Bronchial epithelial cell (primary cell): ENCODE measurements around the gene KLHL14. TPM values are rescaled to one million over a fixed set of nuclear protein-coding genes. Genes with fewer than 3 reads are reported as not detected.
"Not testable (repeated sequence)": the region's sequence is repeated elsewhere in the genome, so short reads cannot be mapped to it uniquely, and the experiment has no call there.

Experiments
- DNase-seq: peaks from one replicate; pipeline ENCODE4 v3.0.0-alpha.2; 2010; ENCODE audit warnings: low read depth
- FAIRE-seq: peaks from 2 replicates; lab custom pipeline; 2011; peaks lifted over from hg19 to GRCh38; lab: Jason Lieb, UNC
- H3K27me3 ChIP-seq: 2 replicates; pipeline ENCODE4 v1.5.1; 2011; ENCODE audit warnings: low read length; ENCODE audit not compliant: control insufficient read depth, insufficient read depth
- H3K36me3 ChIP-seq: 2 replicates; pipeline ENCODE4 v1.5.1; 2011; ENCODE audit warnings: low read length; ENCODE audit not compliant: control insufficient read depth, insufficient read depth
- H3K4me3 ChIP-seq: 2 replicates; pipeline ENCODE4 v1.5.1; 2011; ENCODE audit warnings: mild to moderate bottlenecking, low read depth, low read length, control low read depth
- total RNA-seq: library from RNA; depleted of rRNA; stranded (reverse); fragments of >200 nt; gene quantifications from 2 replicates; pipeline ENCODE4 v1.2.1, GENCODE V29; 2014
- TF ChIP-seq, protein P1 (sequence below): IDR thresholded peaks from 2 replicates; pipeline ENCODE4 v1.5.1; 2011; ENCODE audit warnings: mild to moderate bottlenecking, moderate library complexity, low read length, control low read depth, inconsistent platforms; ENCODE audit not compliant: insufficient read depth, severe bottlenecking

Gene KLHL14
- total RNA-seq, 1 donor from 2014 or later: not detected

DNA sequence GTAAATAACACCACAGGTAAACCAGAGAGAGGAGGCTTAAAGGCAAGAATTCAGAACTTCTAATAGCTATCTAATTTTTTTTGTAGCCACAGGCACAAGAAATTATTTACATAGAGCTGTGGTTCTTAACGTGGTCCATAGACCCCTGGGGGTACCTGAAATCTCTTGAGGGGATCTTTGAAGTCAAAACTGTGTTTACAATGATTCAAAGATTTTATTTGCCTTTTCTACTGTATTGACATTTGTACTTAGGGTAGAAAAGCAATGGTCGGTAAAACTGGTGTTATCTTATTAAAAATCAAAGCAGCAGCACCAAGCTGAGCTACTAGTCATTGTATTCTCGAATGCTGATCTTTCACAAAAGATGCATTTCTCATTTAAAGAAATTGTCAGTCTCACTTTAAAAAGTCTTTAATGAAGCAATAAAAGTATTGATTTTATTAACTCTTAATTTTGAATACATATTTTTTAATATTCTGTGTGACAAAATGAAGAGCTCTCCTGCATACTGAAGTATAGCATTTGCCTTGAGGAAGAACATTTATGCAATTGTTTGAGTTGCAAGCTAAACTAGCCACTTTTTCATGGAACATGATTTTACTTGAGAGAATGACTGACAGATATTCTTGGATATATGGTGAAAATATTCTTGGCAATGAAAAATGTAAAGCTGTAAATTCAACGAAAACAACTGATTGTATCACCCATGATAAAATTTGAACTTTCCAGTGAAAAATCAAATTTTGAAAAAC is 25.6 kb upstream of the KLHL14 start:
- no peak for FAIRE-seq
- TF ChIP-seq, protein P1, sequence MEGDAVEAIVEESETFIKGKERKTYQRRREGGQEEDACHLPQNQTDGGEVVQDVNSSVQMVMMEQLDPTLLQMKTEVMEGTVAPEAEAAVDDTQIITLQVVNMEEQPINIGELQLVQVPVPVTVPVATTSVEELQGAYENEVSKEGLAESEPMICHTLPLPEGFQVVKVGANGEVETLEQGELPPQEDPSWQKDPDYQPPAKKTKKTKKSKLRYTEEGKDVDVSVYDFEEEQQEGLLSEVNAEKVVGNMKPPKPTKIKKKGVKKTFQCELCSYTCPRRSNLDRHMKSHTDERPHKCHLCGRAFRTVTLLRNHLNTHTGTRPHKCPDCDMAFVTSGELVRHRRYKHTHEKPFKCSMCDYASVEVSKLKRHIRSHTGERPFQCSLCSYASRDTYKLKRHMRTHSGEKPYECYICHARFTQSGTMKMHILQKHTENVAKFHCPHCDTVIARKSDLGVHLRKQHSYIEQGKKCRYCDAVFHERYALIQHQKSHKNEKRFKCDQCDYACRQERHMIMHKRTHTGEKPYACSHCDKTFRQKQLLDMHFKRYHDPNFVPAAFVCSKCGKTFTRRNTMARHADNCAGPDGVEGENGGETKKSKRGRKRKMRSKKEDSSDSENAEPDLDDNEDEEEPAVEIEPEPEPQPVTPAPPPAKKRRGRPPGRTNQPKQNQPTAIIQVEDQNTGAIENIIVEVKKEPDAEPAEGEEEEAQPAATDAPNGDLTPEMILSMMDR: no peak
- no peaks in the 10 kb centered on the region for H3K27me3 ChIP-seq
- DNase-seq: no peak
- H3K4me3 ChIP-seq: no peak overlapping the region
- H3K36me3 ChIP-seq: no peaks in the 10 kb centered on the region

DNA sequence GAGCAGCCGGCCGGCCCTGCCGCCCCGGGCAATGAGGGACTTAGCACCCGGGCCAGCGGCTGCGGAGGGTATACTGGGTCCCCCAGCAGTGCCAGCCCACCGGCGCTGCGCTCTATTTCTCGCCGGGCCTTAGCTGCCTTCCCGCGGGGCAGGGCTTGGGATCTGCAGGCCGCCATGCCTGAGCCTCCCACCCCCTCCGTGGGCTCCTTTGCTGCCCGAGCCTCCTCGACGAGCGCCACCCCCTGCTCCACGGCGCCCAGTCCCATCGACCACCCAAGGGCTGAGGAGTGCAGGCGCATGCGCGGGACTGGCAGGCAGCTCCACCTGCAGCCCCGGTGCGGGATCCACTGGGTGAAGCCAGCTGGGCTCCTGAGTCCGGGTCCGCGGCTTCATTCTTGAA is 21.8 kb upstream of the KLHL14 start:
- H3K27me3 ChIP-seq, H3K36me3 ChIP-seq, FAIRE-seq, DNase-seq, H3K4me3 ChIP-seq: not testable (repeated sequence)

DNA sequence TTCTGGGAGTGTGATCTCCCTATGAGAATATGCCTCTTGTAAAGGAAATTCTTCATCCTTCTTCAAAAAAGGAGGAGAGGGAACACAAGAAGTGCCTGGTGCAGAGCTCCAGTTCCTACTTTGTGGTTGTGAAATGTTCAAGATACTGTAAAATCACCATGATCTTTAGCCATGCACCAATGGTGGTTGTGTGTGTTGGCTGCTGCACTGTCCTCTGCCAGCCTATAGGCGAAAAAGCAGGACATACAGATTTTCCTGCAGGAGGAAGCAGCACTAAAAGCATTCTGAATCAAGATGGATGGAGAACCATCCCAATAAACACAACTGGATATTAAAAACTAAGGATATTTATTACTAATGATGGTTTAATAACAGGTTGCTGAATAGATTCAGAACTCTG is 6.2 kb upstream of the KLHL14 start:
- FAIRE-seq (no peak), DNase-seq (no peak)
- Histone ChIP-seq H3K36me3 (no peaks in the 10 kb centered on the region), H3K27me3 (no peaks in the 10 kb centered on the region), H3K4me3 (no peak overlapping the region)
- TF ChIP-seq, protein P1: no peak

DNA sequence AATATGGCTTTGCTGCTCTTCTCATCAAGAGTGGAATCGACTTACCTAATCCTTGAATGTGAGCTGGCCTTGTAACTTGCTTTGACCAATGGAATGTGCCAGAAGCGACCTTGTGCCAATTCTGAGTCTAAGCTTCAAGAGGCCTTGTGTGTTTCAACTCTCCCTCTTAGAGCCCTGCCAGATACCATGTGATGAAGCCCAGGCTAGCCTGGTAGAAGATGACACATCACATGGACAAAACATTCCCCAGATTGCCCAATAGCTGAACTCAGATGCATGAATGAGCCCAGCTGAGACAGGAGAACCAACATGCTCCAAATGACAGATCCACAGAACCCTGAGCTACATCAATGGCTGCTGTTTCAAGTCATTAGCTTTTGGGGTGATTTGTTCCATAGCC is 4.2 kb upstream of the KLHL14 start:
- Histone ChIP-seq H3K27me3 (peaks cover 3% of the 10 kb centered on the region), H3K4me3 (no peak overlapping the region), H3K36me3 (no peaks in the 10 kb centered on the region)
- DNase-seq (peak; percentile 46), FAIRE-seq (no peak)
- TF ChIP-seq, protein P1: no peak

DNA sequence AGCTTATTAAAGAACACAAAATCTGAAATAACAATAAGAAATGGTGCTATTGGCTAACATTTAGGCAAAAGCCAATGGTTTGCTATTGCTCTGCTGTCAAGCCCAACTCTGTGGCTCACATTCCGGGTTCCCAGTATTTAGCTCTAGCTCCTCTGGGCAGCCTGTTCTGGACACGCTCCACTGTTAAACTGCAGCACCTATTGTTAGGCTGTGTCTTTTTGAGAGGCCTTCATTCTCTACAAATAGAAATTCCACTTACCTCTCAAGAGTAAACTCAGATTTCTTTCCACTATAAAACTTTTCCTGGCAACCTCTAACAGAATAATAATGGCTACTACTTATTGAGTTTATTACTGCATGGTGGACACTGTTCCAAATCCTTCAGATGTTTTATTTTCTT is 3.7 kb upstream of the KLHL14 start:
- TF ChIP-seq, protein P1: no peak
- FAIRE-seq (no peak), DNase-seq (no peak)
- peaks cover 5% of the 10 kb centered on the region for H3K27me3 ChIP-seq
- H3K4me3 ChIP-seq: no peak overlapping the region
- no peaks in the 10 kb centered on the region for H3K36me3 ChIP-seq

DNA sequence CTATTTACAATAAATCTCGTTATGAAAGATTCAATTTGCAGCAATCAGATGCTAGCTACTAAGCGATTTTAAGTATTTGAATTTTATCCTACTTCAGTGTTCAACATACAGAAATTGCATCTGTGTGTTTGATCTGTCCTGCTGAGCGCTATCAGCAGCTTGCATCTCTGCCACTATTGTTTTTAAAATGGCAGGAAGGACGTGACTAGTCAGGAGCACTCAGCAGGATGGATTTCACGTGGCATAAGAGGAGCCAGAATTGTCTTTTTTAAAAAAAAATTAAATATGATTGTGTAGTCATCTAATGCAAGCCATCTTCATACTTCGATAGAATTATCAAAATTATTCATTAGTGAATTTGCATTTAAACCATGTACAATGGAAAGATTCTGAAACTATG is 2.8 kb upstream of the KLHL14 start:
- no peak overlapping the region for H3K4me3 ChIP-seq
- no peaks in the 10 kb centered on the region for H3K36me3 ChIP-seq
- H3K27me3 ChIP-seq: peaks cover 14% of the 10 kb centered on the region
- DNase-seq: no peak
- TF ChIP-seq, protein P1: no peak
- FAIRE-seq: no peak
